ENCODE results near the gene ECHDC3.

- TF ChIP-seq CTCF (IDR thresholded peaks at IDR 0.05) (no peak), POLR2A (IDR thresholded peaks at IDR 0.05) (no peak)
Measured at GRCh38 chr10:11772575-11773288, 30.6 kb downstream of the ECHDC3 start.

Measured in lower leg skin (tissue), 3 donors.